GM18858 (cell line): ENCODE results near the gene STH.

Source experiments
- ATAC-seq: cut with Tn5 transposase; IDR thresholded peaks from one replicate; pipeline ENCODE4 v1.9.1; 2021; ENCODE audit not compliant: unreplicated experiment

STH gene

DNA sequence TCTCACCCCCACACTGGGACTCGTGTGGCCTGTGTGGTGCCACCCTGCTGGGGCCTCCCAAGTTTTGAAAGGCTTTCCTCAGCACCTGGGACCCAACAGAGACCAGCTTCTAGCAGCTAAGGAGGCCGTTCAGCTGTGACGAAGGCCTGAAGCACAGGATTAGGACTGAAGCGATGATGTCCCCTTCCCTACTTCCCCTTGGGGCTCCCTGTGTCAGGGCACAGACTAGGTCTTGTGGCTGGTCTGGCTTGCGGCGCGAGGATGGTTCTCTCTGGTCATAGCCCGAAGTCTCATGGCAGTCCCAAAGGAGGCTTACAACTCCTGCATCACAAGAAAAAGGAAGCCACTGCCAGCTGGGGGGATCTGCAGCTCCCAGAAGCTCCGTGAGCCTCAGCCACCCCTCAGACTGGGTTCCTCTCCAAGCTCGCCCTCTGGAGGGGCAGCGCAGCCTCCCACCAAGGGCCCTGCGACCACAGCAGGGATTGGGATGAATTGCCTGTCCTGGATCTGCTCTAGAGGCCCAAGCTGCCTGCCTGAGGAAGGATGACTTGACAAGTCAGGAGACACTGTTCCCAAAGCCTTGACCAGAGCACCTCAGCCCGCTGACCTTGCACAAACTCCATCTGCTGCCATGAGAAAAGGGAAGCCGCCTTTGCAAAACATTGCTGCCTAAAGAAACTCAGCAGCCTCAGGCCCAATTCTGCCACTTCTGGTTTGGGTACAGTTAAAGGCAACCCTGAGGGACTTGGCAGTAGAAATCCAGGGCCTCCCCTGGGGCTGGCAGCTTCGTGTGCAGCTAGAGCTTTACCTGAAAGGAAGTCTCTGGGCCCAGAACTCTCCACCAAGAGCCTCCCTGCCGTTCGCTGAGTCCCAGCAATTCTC, 27.4 kb downstream of the STH start:
- ATAC-seq: no peak

- ATAC-seq: no peak
These were observed 28.3 kb downstream of the STH start for GRCh38 chr17:46027048-46027975.

GRCh38 chr17:46027976-46028325, 28.9 kb downstream of the STH start:
- ATAC-seq: no peak

- ATAC-seq: no peak
These were observed 29.3 kb downstream of the STH start for GRCh38 chr17:46028374-46028773.

- ATAC-seq: no peak
These were observed 30.0 kb downstream of the STH start for GRCh38 chr17:46028981-46029565.

- ATAC-seq: no peak
These were observed 30.6 kb downstream of the STH start for GRCh38 chr17:46029627-46030026.

- no peak for ATAC-seq
These were observed 31.7 kb downstream of the STH start for GRCh38 chr17:46030752-46031151.

- no peak for ATAC-seq
These were observed 32.4 kb downstream of the STH start for GRCh38 chr17:46031440-46031839.

DNA sequence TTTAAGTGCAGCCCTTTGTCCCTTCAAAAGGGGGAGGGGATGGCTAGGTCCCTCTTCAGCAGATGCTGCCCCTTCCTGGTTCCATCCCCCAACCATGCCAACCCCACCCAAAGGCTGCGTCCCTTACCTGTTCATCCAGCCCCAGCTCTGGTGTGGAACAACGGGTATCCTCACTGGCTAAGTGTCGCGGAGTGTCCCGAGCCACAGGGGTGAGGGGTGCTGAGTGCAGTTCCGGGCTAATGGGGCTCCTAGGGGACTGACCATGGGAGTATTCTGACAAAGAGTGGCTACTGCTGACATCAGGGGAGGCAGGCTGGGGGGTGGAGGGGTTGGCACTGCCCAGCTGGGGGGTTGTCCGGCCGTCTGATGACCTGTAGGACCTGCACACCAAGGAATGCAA, 32.9 kb downstream of the STH start:
- ATAC-seq: no peak

- no peak for ATAC-seq
These were observed 33.9 kb downstream of the STH start for GRCh38 chr17:46032909-46033308.

DNA sequence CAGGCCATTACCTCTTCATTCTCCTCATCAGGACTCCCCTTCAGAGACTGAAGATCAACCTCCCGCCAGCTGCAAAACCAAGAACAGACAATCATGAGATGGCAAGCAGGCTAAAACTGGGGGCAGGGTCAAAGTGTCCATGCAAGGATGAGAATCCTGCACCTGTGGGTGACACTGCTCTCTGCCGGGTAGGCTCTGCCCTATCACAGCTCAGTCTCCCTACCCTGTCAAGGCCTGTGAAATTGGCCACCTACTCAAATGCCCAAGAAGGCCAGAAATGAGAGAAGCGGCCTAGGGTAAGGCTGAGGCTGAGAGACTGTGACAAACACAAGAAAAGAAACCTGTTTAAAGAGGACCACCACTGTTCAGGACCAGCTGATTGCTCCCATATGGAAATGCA, 34.3 kb downstream of the STH start:
- ATAC-seq: no peak

- no peak for ATAC-seq
These were observed 36.2 kb downstream of the STH start for GRCh38 chr17:46035112-46035818.

- ATAC-seq: no peak
These were observed 37.4 kb downstream of the STH start for GRCh38 chr17:46036491-46036890.

DNA sequence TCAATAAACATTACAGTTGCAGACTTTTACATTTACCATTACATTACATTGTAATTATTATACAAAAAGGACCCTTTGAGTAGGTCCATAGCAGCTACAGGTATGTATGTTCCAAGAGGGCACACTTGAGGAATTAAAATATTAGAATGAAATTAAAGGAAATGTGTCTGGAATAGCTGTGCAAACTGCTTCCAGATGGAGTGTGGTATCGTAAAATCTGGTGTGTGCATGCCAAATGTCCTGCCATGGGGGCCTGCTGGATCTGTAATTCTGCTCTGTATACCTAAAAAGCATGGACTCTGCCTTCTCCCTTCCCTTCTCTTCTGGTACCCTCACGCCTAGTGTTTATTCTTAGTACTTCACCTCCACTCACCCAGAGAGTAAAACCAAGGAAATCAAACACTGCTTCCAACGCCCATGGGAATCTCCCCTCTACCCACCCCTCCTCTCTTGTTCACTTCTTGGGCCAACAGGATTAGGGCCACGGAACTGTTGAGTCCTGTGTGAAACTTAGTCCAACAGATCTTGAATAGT, 38.7 kb downstream of the STH start:
- no peak for ATAC-seq

- no peak for ATAC-seq
These were observed 39.4 kb downstream of the STH start for GRCh38 chr17:46038414-46038813.

GRCh38 chr17:46038937-46039336, 39.9 kb downstream of the STH start:
- ATAC-seq: no peak

- no peak for ATAC-seq
These were observed 40.6 kb downstream of the STH start for GRCh38 chr17:46039592-46040186.

DNA sequence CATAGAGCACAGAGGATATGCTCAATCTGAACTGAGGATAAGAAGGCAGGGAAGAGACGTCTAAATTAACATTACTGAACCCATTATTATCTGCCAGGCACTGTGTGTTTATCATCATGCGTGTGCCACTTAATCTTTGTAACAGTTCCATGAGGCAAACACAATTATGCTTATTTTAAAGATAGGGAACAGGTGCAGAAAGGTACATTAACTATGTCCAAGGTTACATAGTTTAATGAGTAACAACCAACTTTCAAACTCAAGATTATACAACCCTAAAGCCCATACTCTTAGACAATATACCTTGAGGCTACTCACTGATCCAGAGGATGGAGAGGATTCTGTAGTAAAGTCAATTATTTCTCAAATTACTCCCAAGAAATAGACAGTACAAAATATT, 43.2 kb downstream of the STH start:
- no peak for ATAC-seq

DNA sequence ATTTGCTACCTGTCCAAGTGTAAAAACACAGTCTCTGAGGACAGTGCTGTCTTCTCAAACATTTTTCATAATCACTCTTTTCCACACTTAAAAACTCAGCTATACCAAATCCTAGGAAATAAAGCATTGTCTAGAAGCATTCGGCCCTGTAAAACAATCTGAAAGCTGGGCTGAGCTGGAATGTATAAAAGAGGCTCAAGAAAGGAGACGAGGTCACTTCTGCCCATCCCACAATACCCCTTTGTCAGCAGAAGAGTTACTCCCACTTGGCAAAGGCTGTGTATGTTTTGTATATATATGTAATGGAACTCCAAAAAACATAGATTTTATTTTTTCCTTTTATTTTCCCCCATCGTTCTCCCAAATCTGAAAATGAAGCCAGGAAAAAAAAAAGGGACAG, 43.9 kb downstream of the STH start:
- ATAC-seq: no peak

- ATAC-seq: no peak
These were observed 44.6 kb downstream of the STH start for GRCh38 chr17:46043606-46044005.
